NCI-H2227 treated with DMSO at 0.1 percent for 48 hours (cell line): ENCODE results near the gene USP17L18.
"Not testable (repeated sequence)": the region's sequence is repeated elsewhere in the genome, so short reads cannot be mapped to it uniquely, and the experiment has no call there.

Experiments used
- DNase-seq: peaks from one replicate; lab custom pipeline; 2025; lab: John Stamatoyannopoulos, UW

The USP17L18 gene

GRCh38 chr4:9247953-9248680 lies at the start of gene USP17L18:
Gene USP17L18 (plus strand): TSS chr4:9248630. CDS start chr4:9248630, 0 bp downstream.
- not testable (repeated sequence) for DNase-seq

- not testable (repeated sequence) for DNase-seq
Measured at GRCh38 chr4:9210357-9210756, 38.1 kb upstream of the USP17L18 start, which contains the start of gene USP17L10. Gene USP17L10 (plus strand): TSS chr4:9210657. CDS start chr4:9210657, 0 bp downstream.

GRCh38 chr4:9214701-9215100 lies 33.7 kb upstream of the USP17L18 start:
- DNase-seq: not testable (repeated sequence)

GRCh38 chr4:9215105-9215504 lies 33.3 kb upstream of the USP17L18 start, which contains the start of gene USP17L11:
Gene USP17L11 (plus strand): TSS chr4:9215405. CDS start chr4:9215405, 0 bp downstream.
- not testable (repeated sequence) for DNase-seq

GRCh38 chr4:9219852-9220251 lies 28.6 kb upstream of the USP17L18 start, which contains the start of gene USP17L12:
Gene USP17L12 (plus strand): TSS chr4:9220152. CDS start chr4:9220152, 0 bp downstream.
- not testable (repeated sequence) for DNase-seq

- DNase-seq: not testable (repeated sequence)
Measured at GRCh38 chr4:9224596-9224995, 23.8 kb upstream of the USP17L18 start, which contains the start of gene USP17L13. Gene USP17L13 (plus strand): TSS chr4:9224896. CDS start chr4:9224896, 0 bp downstream.

- DNase-seq: not testable (repeated sequence)
Measured at GRCh38 chr4:9230249-9230648, 18.2 kb upstream of the USP17L18 start.

- not testable (repeated sequence) for DNase-seq
Measured at GRCh38 chr4:9234085-9234484, 14.3 kb upstream of the USP17L18 start, which contains the start of gene USP17L15. Gene USP17L15 (plus strand): TSS chr4:9234385. CDS start chr4:9234385, 0 bp downstream.

- not testable (repeated sequence) for DNase-seq
Measured at GRCh38 chr4:9238461-9238860, 10.0 kb upstream of the USP17L18 start.

GRCh38 chr4:9243579-9243978 lies 4.9 kb upstream of the USP17L18 start, which contains the start of gene USP17L17:
Gene USP17L17 (plus strand): TSS chr4:9243879. CDS start chr4:9243879, 0 bp downstream.
- not testable (repeated sequence) for DNase-seq

- not testable (repeated sequence) for DNase-seq
Measured at GRCh38 chr4:9253078-9253477, 4.6 kb downstream of the USP17L18 start, which contains the start of gene USP17L19. Gene USP17L19 (plus strand): TSS chr4:9253378. CDS start chr4:9253378, 0 bp downstream.

GRCh38 chr4:9257824-9258223 lies 9.4 kb downstream of the USP17L18 start, which contains the start of gene USP17L20:
Gene USP17L20 (plus strand): TSS chr4:9258124. CDS start chr4:9258124, 0 bp downstream.
- not testable (repeated sequence) for DNase-seq

- DNase-seq: not testable (repeated sequence)
Measured at GRCh38 chr4:9262572-9262971, 14.1 kb downstream of the USP17L18 start, which contains the start of gene USP17L21. Gene USP17L21 (plus strand): TSS chr4:9262872. CDS start chr4:9262872, 0 bp downstream.

- DNase-seq: not testable (repeated sequence)
Measured at GRCh38 chr4:9267319-9267718, 18.9 kb downstream of the USP17L18 start, which contains the start of gene USP17L22. Gene USP17L22 (plus strand): TSS chr4:9267619. CDS start chr4:9267619, 0 bp downstream.

GRCh38 chr4:9271719-9272118 lies 23.3 kb downstream of the USP17L18 start:
- DNase-seq: not testable (repeated sequence)
